ENCODE measurements around the gene CD19. TPM values are rescaled to one million over a fixed set of nuclear protein-coding genes. Genes with fewer than 3 reads are reported as not detected.

Gene CD19
- total and polyA plus RNA-seq, 2 donors (not counting 1 experiment from before 2014, with no cell fraction given), result under 0.01 to 0.05 TPM

GRCh38 chr16:28897826-28898225 is 33.9 kb upstream of the CD19 start:
- Histone ChIP-seq H3K27me3 (ENCODE audit: control insufficient read depth, insufficient read depth, low read length) (no peaks in the 10 kb centered on the region), H3K4me2 (ENCODE audit: extremely low read depth, insufficient read depth, low read length) (no peak overlapping the region), H3K4me3 (replicated peaks in 1 of 4; ENCODE audit: control extremely low read depth in 1 of 4, insufficient read depth in 1 of 4, low read depth in 3 of 4, low read length in 4 of 4) (no peak overlapping the region), H3K79me2 (ENCODE audit: control insufficient read depth, insufficient read depth, low read length) (no peaks in the 10 kb centered on the region), H3K4me1 (ENCODE audit: control insufficient read depth, extremely low read depth, insufficient read depth, low read length) (no peaks in the 10 kb centered on the region), H3K9ac (ENCODE audit: insufficient read depth, low read length) (no peak overlapping the region), H4K20me1 (ENCODE audit: control insufficient read depth, extremely low read depth, insufficient read depth, low read length) (no peaks in the 10 kb centered on the region), H3K36me3 (ENCODE audit: control insufficient read depth, insufficient read depth, low read length) (no peaks in the 10 kb centered on the region), H3K27ac (ENCODE audit: insufficient read depth, low read length) (no peak overlapping the region), H3K9me3 (ENCODE audit: control insufficient read depth, insufficient read depth, low read depth, low read length) (no peaks in the 10 kb centered on the region), H2AFZ (ENCODE audit: low read length) (no peak overlapping the region)
- TF ChIP-seq CTCF (conservative IDR thresholded peaks at IDR 0.05 in 1 of 2, IDR thresholded peaks at IDR 0.05 in 1 of 2; ENCODE audit: low read depth in 1 of 2, low read length in 2 of 2) (no peak), EZH2 (IDR thresholded peaks at IDR 0.05; ENCODE audit: low read length, missing control alignments) (no peak)
- no peak for DNase-seq (ENCODE audit: low read depth in 2 of 2)

- H3K9me3 ChIP-seq (ENCODE audit: control insufficient read depth, insufficient read depth, low read depth, low read length), result no peaks in the 10 kb centered on the region
- no peaks in the 10 kb centered on the region for H3K36me3 ChIP-seq (ENCODE audit: control insufficient read depth, insufficient read depth, low read length)
- no peaks in the 10 kb centered on the region for H3K79me2 ChIP-seq (ENCODE audit: control insufficient read depth, insufficient read depth, low read length)
- no peaks in the 10 kb centered on the region for H4K20me1 ChIP-seq (ENCODE audit: control insufficient read depth, extremely low read depth, insufficient read depth, low read length)
- H3K4me3 ChIP-seq (replicated peaks in 1 of 4; ENCODE audit: control extremely low read depth in 1 of 4, insufficient read depth in 1 of 4, low read depth in 3 of 4, low read length in 4 of 4), result no peak overlapping the region
- DNase-seq (ENCODE audit: low read depth in 2 of 2), result peak in 1 of 2 donors; percentile 10
- H3K4me1 ChIP-seq (ENCODE audit: control insufficient read depth, extremely low read depth, insufficient read depth, low read length), result no peaks in the 10 kb centered on the region
- H2AFZ ChIP-seq (ENCODE audit: low read length), result no peak overlapping the region
- H3K4me2 ChIP-seq (ENCODE audit: extremely low read depth, insufficient read depth, low read length), result no peak overlapping the region
- no peak overlapping the region for H3K9ac ChIP-seq (ENCODE audit: insufficient read depth, low read length)
- no peak overlapping the region for H3K27ac ChIP-seq (ENCODE audit: insufficient read depth, low read length)
- no peaks in the 10 kb centered on the region for H3K27me3 ChIP-seq (ENCODE audit: control insufficient read depth, insufficient read depth, low read length)
- TF ChIP-seq CTCF (conservative IDR thresholded peaks at IDR 0.05 in 1 of 2, IDR thresholded peaks at IDR 0.05 in 1 of 2; ENCODE audit: low read depth in 1 of 2, low read length in 2 of 2) (no peak), EZH2 (IDR thresholded peaks at IDR 0.05; ENCODE audit: low read length, missing control alignments) (no peak)
These were observed 33.5 kb upstream of the CD19 start for GRCh38 chr16:28898266-28898665.

- Histone ChIP-seq H2AFZ (ENCODE audit: low read length) (no peak overlapping the region), H3K36me3 (ENCODE audit: control insufficient read depth, insufficient read depth, low read length) (no peaks in the 10 kb centered on the region), H3K4me3 (replicated peaks in 1 of 4; ENCODE audit: control extremely low read depth in 1 of 4, insufficient read depth in 1 of 4, low read depth in 3 of 4, low read length in 4 of 4) (no peak overlapping the region), H3K79me2 (ENCODE audit: control insufficient read depth, insufficient read depth, low read length) (no peaks in the 10 kb centered on the region), H4K20me1 (ENCODE audit: control insufficient read depth, extremely low read depth, insufficient read depth, low read length) (no peaks in the 10 kb centered on the region), H3K27ac (ENCODE audit: insufficient read depth, low read length) (no peak overlapping the region), H3K4me2 (ENCODE audit: extremely low read depth, insufficient read depth, low read length) (no peak overlapping the region), H3K4me1 (ENCODE audit: control insufficient read depth, extremely low read depth, insufficient read depth, low read length) (no peaks in the 10 kb centered on the region), H3K9ac (ENCODE audit: insufficient read depth, low read length) (no peak overlapping the region), H3K27me3 (ENCODE audit: control insufficient read depth, insufficient read depth, low read length) (no peaks in the 10 kb centered on the region), H3K9me3 (ENCODE audit: control insufficient read depth, insufficient read depth, low read depth, low read length) (no peaks in the 10 kb centered on the region)
- TF ChIP-seq EZH2 (IDR thresholded peaks at IDR 0.05; ENCODE audit: low read length, missing control alignments) (no peak), CTCF (conservative IDR thresholded peaks at IDR 0.05 in 1 of 2, IDR thresholded peaks at IDR 0.05 in 1 of 2; ENCODE audit: low read depth in 1 of 2, low read length in 2 of 2) (no peak)
- DNase-seq (ENCODE audit: low read depth in 2 of 2), result no peak
These were observed 32.8 kb upstream of the CD19 start for GRCh38 chr16:28898942-28899341.
